GM19455 (cell line): Measurements from ENCODE around the gene GNLY.
"Not testable (repeated sequence)": the region's sequence is repeated elsewhere in the genome, so short reads cannot be mapped to it uniquely, and the experiment has no call there.

Experiments used
- ATAC-seq: cut with Tn5 transposase; IDR thresholded peaks from one replicate; pipeline ENCODE4 v1.9.1; 2021; ENCODE audit not compliant: unreplicated experiment

The GNLY gene

GRCh38 chr2:85663594-85664565 is 30.3 kb upstream of the GNLY start:
- ATAC-seq: no peak

GRCh38 chr2:85665264-85665937 is 28.8 kb upstream of the GNLY start:
- no peak for ATAC-seq

GRCh38 chr2:85666016-85666415 is 28.1 kb upstream of the GNLY start:
- ATAC-seq: no peak

GRCh38 chr2:85666435-85667316 is 27.5 kb upstream of the GNLY start:
- no peak for ATAC-seq

GRCh38 chr2:85667561-85668008 is 26.6 kb upstream of the GNLY start:
- ATAC-seq: no peak

GRCh38 chr2:85668009-85668856 is 25.9 kb upstream of the GNLY start, which contains the start of gene SFTPB:
Gene SFTPB (minus strand): TSS chr2:85668199. CDS start chr2:85668183, 16 bp downstream.
- no peak for ATAC-seq

- ATAC-seq: no peak
Measured at GRCh38 chr2:85668857-85669142, 25.4 kb upstream of the GNLY start.

- no peak for ATAC-seq
Measured at GRCh38 chr2:85669549-85669948, 24.6 kb upstream of the GNLY start.

GRCh38 chr2:85670416-85670815 is 23.7 kb upstream of the GNLY start:
- ATAC-seq: not testable (repeated sequence)

GRCh38 chr2:85672456-85672855 is 21.7 kb upstream of the GNLY start:
- no peak for ATAC-seq

GRCh38 chr2:85673716-85674375 is 20.3 kb upstream of the GNLY start:
- ATAC-seq: no peak

- ATAC-seq: no peak
Measured at GRCh38 chr2:85674417-85674816, 19.7 kb upstream of the GNLY start.

- ATAC-seq: no peak
Measured at GRCh38 chr2:85675427-85675826, 18.7 kb upstream of the GNLY start.

GRCh38 chr2:85675866-85676548 is 18.2 kb upstream of the GNLY start:
- no peak for ATAC-seq

- ATAC-seq: no peak
Measured at GRCh38 chr2:85678377-85678776, 15.8 kb upstream of the GNLY start.

GRCh38 chr2:85678794-85679672 is 15.1 kb upstream of the GNLY start:
- no peak for ATAC-seq

GRCh38 chr2:85680707-85681371 is 13.3 kb upstream of the GNLY start:
- ATAC-seq: no peak

- no peak for ATAC-seq
Measured at GRCh38 chr2:85681372-85681763, 12.8 kb upstream of the GNLY start.
